HFFc6 (cell line): ENCODE results near the gene MTG1. TPM values are rescaled to one million over a fixed set of nuclear protein-coding genes. Genes with fewer than 3 reads are reported as not detected.
"Not testable (repeated sequence)": the region's sequence is repeated elsewhere in the genome, so short reads cannot be mapped to it uniquely, and the experiment has no call there.

Experiments used
- DNase-seq: peaks from one replicate; pipeline ENCODE4 v3.0.0-alpha.2; 2018
- H3K27ac Mint-ChIP-seq: 2 replicates; pipeline ENCODE4 v1.8.0; 2020; ENCODE audit warnings: mild to moderate bottlenecking, mixed read lengths
- H3K27me3 Mint-ChIP-seq: 2 replicates; pipeline ENCODE4 v1.8.0; 2021; ENCODE audit warnings: mild to moderate bottlenecking, moderate library complexity, mixed read lengths; ENCODE audit not compliant: insufficient read depth
- H3K36me3 Mint-ChIP-seq: 2 replicates; pipeline ENCODE4 v1.8.0; 2021; ENCODE audit warnings: low read depth, mixed read lengths
- H3K4me1 Mint-ChIP-seq: 2 replicates; pipeline ENCODE4 v1.8.0; 2020; ENCODE audit warnings: low read depth, mixed read lengths
- H3K4me3 Mint-ChIP-seq: 2 replicates; pipeline ENCODE4 v1.8.0; 2020; ENCODE audit warnings: mild to moderate bottlenecking, moderate library complexity, mixed read lengths
- H3K9me3 Mint-ChIP-seq: 2 replicates; pipeline ENCODE4 v1.8.0; 2020; ENCODE audit warnings: mild to moderate bottlenecking, mixed read lengths
- CTCF ChIP-seq: fragments of 200-600 bp; sonication (generic); IDR thresholded peaks from 2 replicates; pipeline ENCODE4 v1.5.0; 2021; ENCODE audit warnings: antibody characterized with exemption, mild to moderate bottlenecking
- total RNA-seq, 6 experiments: library from RNA; stranded (reverse); fragmentation: NEBNext Ultra II Directional; extraction: Animal tissue kit (Norgen Biotek cat#: 25700); gene quantifications; 2 replicates in 1 of 6; 3 replicates in 5 of 6; pipeline ENCODE4 v1.2.3, GENCODE V29; 2021

Gene MTG1
- total RNA-seq, 6 experiments from 2014 or later, result 23.7 to 33.0 (median 26.6) TPM

GRCh38 chr10:133366130-133366478 lies 27.9 kb upstream of the MTG1 start:
- H3K4me1 Mint-ChIP-seq, result no peaks in the 10 kb centered on the region
- no peak overlapping the region for H3K27ac Mint-ChIP-seq
- no peak for TF ChIP-seq CTCF
- H3K9me3 Mint-ChIP-seq, result no peaks in the 10 kb centered on the region
- H3K36me3 Mint-ChIP-seq, result peaks cover 41% of the 10 kb centered on the region
- no peak for DNase-seq
- H3K4me3 Mint-ChIP-seq, result no peak overlapping the region
- H3K27me3 Mint-ChIP-seq, result peaks cover 2% of the 10 kb centered on the region

DNA sequence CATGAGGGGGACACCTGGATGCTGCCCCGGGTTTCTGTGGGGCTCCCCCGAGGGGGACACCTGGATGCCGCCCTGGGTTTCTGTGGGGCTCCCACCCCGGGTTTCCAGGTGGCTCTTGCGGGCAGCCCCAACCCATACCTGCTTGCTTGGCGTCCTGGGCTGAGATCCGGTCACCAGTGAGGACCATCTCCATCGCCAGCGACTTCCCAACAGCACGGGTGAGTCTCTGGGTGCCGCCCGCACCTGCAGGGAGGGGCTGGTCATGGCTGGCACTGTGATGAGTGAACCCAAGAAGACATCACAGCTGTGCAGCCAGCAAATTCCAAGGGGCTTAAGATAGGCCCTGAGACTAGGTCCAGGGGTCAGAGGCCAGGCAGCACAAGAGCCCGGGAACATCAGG lies 27.2 kb upstream of the MTG1 start:
- H3K36me3 Mint-ChIP-seq, result peaks cover 36% of the 10 kb centered on the region
- H3K4me3 Mint-ChIP-seq, result no peak overlapping the region
- no peaks in the 10 kb centered on the region for H3K9me3 Mint-ChIP-seq
- TF ChIP-seq CTCF, result no peak
- H3K27me3 Mint-ChIP-seq, result peaks cover 2% of the 10 kb centered on the region
- H3K4me1 Mint-ChIP-seq, result no peaks in the 10 kb centered on the region
- no peak for DNase-seq
- H3K27ac Mint-ChIP-seq, result no peak overlapping the region

GRCh38 chr10:133367461-133367860 lies 26.5 kb upstream of the MTG1 start:
- not testable (repeated sequence) for H3K27ac Mint-ChIP-seq, H3K9me3 Mint-ChIP-seq, DNase-seq, H3K4me1 Mint-ChIP-seq, H3K27me3 Mint-ChIP-seq, H3K4me3 Mint-ChIP-seq
- peaks cover 29% of the 10 kb centered on the region for H3K36me3 Mint-ChIP-seq

GRCh38 chr10:133368153-133368552 lies 25.8 kb upstream of the MTG1 start:
- H3K9me3 Mint-ChIP-seq, result no peaks in the 10 kb centered on the region
- no peak for TF ChIP-seq CTCF
- H3K27me3 Mint-ChIP-seq, result no peaks in the 10 kb centered on the region; the same call in 1 of the 2 replicates
- no peak for DNase-seq
- H3K27ac Mint-ChIP-seq, result no peak overlapping the region
- no peak overlapping the region for H3K4me3 Mint-ChIP-seq
- H3K36me3 Mint-ChIP-seq, result peaks cover 22% of the 10 kb centered on the region; the same call in 1 of the 2 replicates
- H3K4me1 Mint-ChIP-seq, result no peaks in the 10 kb centered on the region

GRCh38 chr10:133370030-133370786 lies 23.7 kb upstream of the MTG1 start:
- peaks cover 6% of the 10 kb centered on the region for H3K4me1 Mint-ChIP-seq
- H3K27ac Mint-ChIP-seq, result no peak overlapping the region

More at GRCh38 chr10:133370030-133370786, 23.7 kb upstream of the MTG1 start:
- no peaks in the 10 kb centered on the region for H3K9me3 Mint-ChIP-seq
- no peaks in the 10 kb centered on the region; the same call in 1 of the 2 replicates for H3K27me3 Mint-ChIP-seq
- no peak for DNase-seq
- no peak overlapping the region for H3K4me3 Mint-ChIP-seq
- peaks cover 12% of the 10 kb centered on the region; the same call in 1 of the 2 replicates for H3K36me3 Mint-ChIP-seq
- no peak for TF ChIP-seq CTCF
